DOHH2 (cell line): ENCODE measurements around the gene RSAD2.

ENCODE experiments used
- CTCF ChIP-seq: fragments of 200-600 bp; sonication (generic); IDR thresholded peaks from one replicate; pipeline ENCODE4 v1.5.1; 2014; ENCODE audit warnings: antibody characterized with exemption, mild to moderate bottlenecking, low read depth, low read length; ENCODE audit not compliant: poor library complexity, severe bottlenecking
- EZH2phosphoT487 ChIP-seq: fragments of 200-600 bp; sonication (generic); IDR thresholded peaks from 2 replicates; pipeline ENCODE4 v1.6.1; 2017; ENCODE audit warnings: borderline replicate concordance, mild to moderate bottlenecking, antibody characterized with exemption, low read length, moderate library complexity, mixed read lengths

GRCh38 chr2:6872394-6872793, 5.2 kb upstream of the RSAD2 start:
- TF ChIP-seq CTCF (no peak), EZH2phosphoT487 (no peak)
